NCI-H2196 treated with DMSO at 0.1 percent for 48 hours (cell line): ENCODE results near the gene PAFAH1B1.

Experiments used
- DNase-seq: peaks from one replicate; lab custom pipeline; 2025; ENCODE audit not compliant: unreplicated experiment; lab: John Stamatoyannopoulos, UW

PAFAH1B1 gene

GRCh38 chr17:2712300-2713043 is 119.0 kb downstream of the PAFAH1B1 start:
- no peak for DNase-seq

- DNase-seq: no peak
These were observed 120.4 kb downstream of the PAFAH1B1 start for GRCh38 chr17:2713881-2714280.

- DNase-seq: no peak
These were observed 123.2 kb downstream of the PAFAH1B1 start for GRCh38 chr17:2716649-2717048.

- DNase-seq: no peak
These were observed 124.9 kb downstream of the PAFAH1B1 start for GRCh38 chr17:2718150-2718938.

- no peak for DNase-seq
These were observed 126.4 kb downstream of the PAFAH1B1 start for GRCh38 chr17:2719861-2720260.

- DNase-seq: no peak
These were observed 128.1 kb downstream of the PAFAH1B1 start for GRCh38 chr17:2721603-2722002.

- no peak for DNase-seq
These were observed 129.2 kb downstream of the PAFAH1B1 start for GRCh38 chr17:2722611-2723010.

GRCh38 chr17:2723505-2723996 is 130.1 kb downstream of the PAFAH1B1 start:
- DNase-seq: no peak

- DNase-seq: no peak
These were observed 130.7 kb downstream of the PAFAH1B1 start for GRCh38 chr17:2723997-2724783.

- no peak for DNase-seq
These were observed 131.3 kb downstream of the PAFAH1B1 start for GRCh38 chr17:2724784-2725164.

- no peak for DNase-seq
These were observed 137.4 kb downstream of the PAFAH1B1 start for GRCh38 chr17:2730764-2731353.

GRCh38 chr17:2731807-2732206 is 138.4 kb downstream of the PAFAH1B1 start:
- DNase-seq: no peak

- no peak for DNase-seq
These were observed 141.5 kb downstream of the PAFAH1B1 start for GRCh38 chr17:2734939-2735338.
